ENCODE measurements around the gene MMD. TPM values are rescaled to one million over a fixed set of nuclear protein-coding genes. Genes with fewer than 3 reads are reported as not detected.

The MMD gene
- polyA plus RNA-seq, 3 donors, result 3.4 to 7.0 (median 4.6) TPM

- intact Hi-C loops (cut with micrococcal nuclease), result no loop called here
- Mint-ChIP-seq H3K4me1 (peaks cover 18% of the 10 kb centered on the region), H3K9me3 (peaks cover 0 to 3% (median 0%) of the 10 kb centered on the region in 7 donors), H3K27ac (no peak overlapping the region), H3K36me3 (no peaks in the 10 kb centered on the region), H3K27me3 (ENCODE audit: low read depth in 3 of 3) (peaks cover 1 to 7% (median 2%) of the 10 kb centered on the region in 3 donors), H3K4me3 (no peak overlapping the region)
- no peak overlapping the region for H2AFZ ChIP-seq (ENCODE audit: insufficient read depth, low read depth, low read length, poor library complexity, severe bottlenecking)
- H3K27me3 ChIP-seq (ENCODE audit: control insufficient read depth in 2 of 2, insufficient read depth in 2 of 2, low read length in 2 of 2), result peaks cover 0 to 2% of the 10 kb centered on the region in 2 donors
- H3K9ac ChIP-seq (ENCODE audit: insufficient read depth, low read length, poor library complexity, severe bottlenecking), result no peak overlapping the region
- no peaks in the 10 kb centered on the region for H4K20me1 ChIP-seq (ENCODE audit: insufficient read depth, low read length)
- no peaks in the 10 kb centered on the region for H3K79me2 ChIP-seq (ENCODE audit: insufficient read depth, low read length)
- no peak overlapping the region for H3K4me2 ChIP-seq (replicated peaks; ENCODE audit: extremely low read depth, low read length, poor library complexity, severe bottlenecking)
- TF ChIP-seq CTCF (IDR thresholded peaks at IDR 0.05), result no peak
- H3K27ac ChIP-seq (ENCODE audit: low read depth in 1 of 2, low read length in 2 of 2), result no peak overlapping the region
- WGBS (ENCODE audit: insufficient coverage), result 96% methylated on average over 4 of the region's 7 CpGs
- no peaks in the 10 kb centered on the region for H3K9me3 ChIP-seq (replicated peaks in 1 of 2; ENCODE audit: control insufficient read depth in 1 of 2, insufficient read depth in 1 of 2, low read length in 2 of 2)
- peaks cover 12 to 13% of the 10 kb centered on the region in 2 donors for H3K4me1 ChIP-seq (ENCODE audit: control insufficient read depth in 1 of 2, insufficient read depth in 2 of 2, low read length in 2 of 2)
- no peaks in the 10 kb centered on the region for H3K36me3 ChIP-seq (replicated peaks in 1 of 2; ENCODE audit: control insufficient read depth in 1 of 2, insufficient read depth in 2 of 2, low read length in 2 of 2)
- H3K4me3 ChIP-seq (replicated peaks in 1 of 3; ENCODE audit: low read depth in 2 of 3, low read length in 3 of 3), result no peak overlapping the region
- no peak for DNase-seq
Measured at GRCh38 chr17:55433629-55434422, 12.2 kb upstream of the MMD start.

DNA sequence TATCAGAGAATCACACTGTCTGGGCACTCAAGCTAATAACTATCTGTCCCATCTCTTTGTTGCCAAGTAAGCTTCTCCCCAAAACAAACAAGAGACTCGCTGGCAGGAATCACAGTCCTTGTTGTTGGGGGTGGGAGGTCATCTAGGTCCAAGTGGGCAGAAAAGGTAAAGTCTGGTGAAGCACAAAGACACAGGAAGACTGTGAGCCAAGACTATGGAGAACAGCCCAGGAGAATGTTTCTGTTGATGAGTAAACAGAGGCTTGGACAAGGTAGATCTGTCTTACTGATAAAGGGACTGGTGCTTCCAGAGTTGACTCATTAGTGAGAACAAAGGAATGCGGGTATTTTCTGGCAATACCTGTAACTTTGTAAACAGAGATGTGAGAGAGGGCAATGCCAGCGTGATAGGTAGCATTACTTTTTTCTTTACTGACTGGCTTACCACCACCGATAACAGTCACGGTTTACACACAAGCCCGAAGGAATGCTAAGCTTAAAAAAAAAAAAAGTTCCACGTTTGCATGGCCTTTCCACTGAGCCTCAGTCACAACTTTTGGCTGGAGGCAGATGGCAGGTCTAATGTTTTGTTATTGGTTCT lies 11.5 kb upstream of the MMD start:
- Histone ChIP-seq H3K4me1 (ENCODE audit: control insufficient read depth in 1 of 2, insufficient read depth in 2 of 2, low read length in 2 of 2) (peaks cover 12 to 13% of the 10 kb centered on the region in 2 donors), H3K27me3 (ENCODE audit: control insufficient read depth in 2 of 2, insufficient read depth in 2 of 2, low read length in 2 of 2) (peaks cover 0 to 2% of the 10 kb centered on the region in 2 donors), H2AFZ (ENCODE audit: insufficient read depth, low read depth, low read length, poor library complexity, severe bottlenecking) (no peak overlapping the region), H3K79me2 (ENCODE audit: insufficient read depth, low read length) (no peaks in the 10 kb centered on the region), H3K36me3 (replicated peaks in 1 of 2; ENCODE audit: control insufficient read depth in 1 of 2, insufficient read depth in 2 of 2, low read length in 2 of 2) (no peaks in the 10 kb centered on the region), H3K4me3 (replicated peaks in 1 of 3; ENCODE audit: low read depth in 2 of 3, low read length in 3 of 3) (no peak overlapping the region), H4K20me1 (ENCODE audit: insufficient read depth, low read length) (no peaks in the 10 kb centered on the region), H3K9me3 (replicated peaks in 1 of 2; ENCODE audit: control insufficient read depth in 1 of 2, insufficient read depth in 1 of 2, low read length in 2 of 2) (no peaks in the 10 kb centered on the region), H3K27ac (ENCODE audit: low read depth in 1 of 2, low read length in 2 of 2) (no peak overlapping the region), H3K9ac (ENCODE audit: insufficient read depth, low read length, poor library complexity, severe bottlenecking) (no peak overlapping the region), H3K4me2 (replicated peaks; ENCODE audit: extremely low read depth, low read length, poor library complexity, severe bottlenecking) (no peak overlapping the region)
- peaks cover 1 to 12% (median 3%) of the 10 kb centered on the region in 3 donors for H3K27me3 Mint-ChIP-seq (ENCODE audit: low read depth in 3 of 3)
- H3K27ac Mint-ChIP-seq, result peak overlapping the region in 1 of 7 donors; percentile 62
- intact Hi-C loops (cut with micrococcal nuclease), result no loop called here
- TF ChIP-seq CTCF (IDR thresholded peaks at IDR 0.05), result no peak
- WGBS (ENCODE audit: insufficient coverage), result 100% methylated on average over 1 of the region's 7 CpGs
- no peaks in the 10 kb centered on the region for H3K36me3 Mint-ChIP-seq
- H3K4me1 Mint-ChIP-seq, result peaks cover 18% of the 10 kb centered on the region
- no peak overlapping the region for H3K4me3 Mint-ChIP-seq
- DNase-seq, result no peak
- H3K9me3 Mint-ChIP-seq, result peaks cover 0 to 2% (median 0%) of the 10 kb centered on the region in 7 donors

All from CD14-positive monocyte (primary cell).